DMS53 treated with DMSO at 0.1 percent for 48 hours (cell line): ENCODE results near the gene LMOD2.
A peak's percentile ranks its signal among the peaks of the same experiment; 100 is the strongest.

Experiments used
- DNase-seq: peaks from one replicate; lab custom pipeline; 2025; ENCODE audit not compliant: unreplicated experiment; lab: John Stamatoyannopoulos, UW

LMOD2 gene

GRCh38 chr7:123639631-123640030 is 16.0 kb upstream of the LMOD2 start:
- DNase-seq, result no peak

- DNase-seq, result no peak
Observed at GRCh38 chr7:123640583-123640982, 15.1 kb upstream of the LMOD2 start.

GRCh38 chr7:123641901-123642300 is 13.8 kb upstream of the LMOD2 start:
- DNase-seq, result no peak

- peak; percentile 82 for DNase-seq
Observed at GRCh38 chr7:123643495-123644441, 11.9 kb upstream of the LMOD2 start.

GRCh38 chr7:123645516-123645915 is 10.2 kb upstream of the LMOD2 start:
- no peak for DNase-seq

- no peak for DNase-seq
Observed at GRCh38 chr7:123647106-123647730, 8.4 kb upstream of the LMOD2 start.

- no peak for DNase-seq
Observed at GRCh38 chr7:123649964-123650363, 5.7 kb upstream of the LMOD2 start.

GRCh38 chr7:123650595-123650994 is 5.1 kb upstream of the LMOD2 start:
- DNase-seq, result no peak

- no peak for DNase-seq
Observed at GRCh38 chr7:123652406-123652805, 3.3 kb upstream of the LMOD2 start.

GRCh38 chr7:123653162-123653561 is 2.5 kb upstream of the LMOD2 start:
- DNase-seq, result no peak

- DNase-seq, result no peak
Observed at GRCh38 chr7:123656544-123657303, 1.1 kb downstream of the LMOD2 start.

- no peak for DNase-seq
Observed at GRCh38 chr7:123657304-123657685, 1.6 kb downstream of the LMOD2 start.

GRCh38 chr7:123658023-123658422 is 2.4 kb downstream of the LMOD2 start:
- DNase-seq, result no peak

GRCh38 chr7:123660514-123661354 is 5.1 kb downstream of the LMOD2 start:
- no peak for DNase-seq

GRCh38 chr7:123661765-123662164 is 6.1 kb downstream of the LMOD2 start:
- no peak for DNase-seq

- no peak for DNase-seq
Observed at GRCh38 chr7:123662293-123662692, 6.6 kb downstream of the LMOD2 start.

- no peak for DNase-seq
Observed at GRCh38 chr7:123662755-123663154, 7.1 kb downstream of the LMOD2 start.

- DNase-seq, result no peak
Observed at GRCh38 chr7:123663200-123663599, 7.5 kb downstream of the LMOD2 start.

- DNase-seq, result no peak
Observed at GRCh38 chr7:123665157-123665556, 9.5 kb downstream of the LMOD2 start.

GRCh38 chr7:123665896-123666295 is 10.2 kb downstream of the LMOD2 start:
- DNase-seq, result no peak

- no peak for DNase-seq
Observed at GRCh38 chr7:123666492-123666891, 10.8 kb downstream of the LMOD2 start.
